NCI-H2171 treated with DMSO at 0.1 percent for 48 hours (cell line): ENCODE data around the gene COL9A3.
A peak's percentile ranks its signal among the peaks of the same experiment; 100 is the strongest.

Experiments used
- DNase-seq: peaks from one replicate; lab custom pipeline; 2025; lab: John Stamatoyannopoulos, UW

The COL9A3 gene

DNA sequence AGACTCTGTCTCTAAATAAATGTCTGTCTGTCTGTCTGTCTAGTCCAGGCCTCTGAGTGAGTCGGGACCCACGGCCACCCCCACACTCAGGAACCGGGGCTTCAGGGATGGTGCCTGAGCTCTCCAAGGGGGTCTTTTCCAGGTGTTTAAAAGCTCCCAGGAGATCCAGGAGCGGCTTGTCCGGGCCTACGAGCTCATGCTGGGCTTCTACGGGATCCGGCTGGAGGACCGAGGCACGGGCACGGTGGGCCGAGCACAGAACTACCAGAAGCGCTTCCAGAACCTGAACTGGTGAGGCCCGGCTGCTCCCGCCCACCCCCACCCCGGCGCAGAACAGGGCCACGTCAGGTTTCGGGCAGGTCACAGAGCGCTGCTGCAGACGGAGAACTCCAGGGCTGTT is 5.5 kb upstream of the COL9A3 start:
- DNase-seq, result no peak

DNA sequence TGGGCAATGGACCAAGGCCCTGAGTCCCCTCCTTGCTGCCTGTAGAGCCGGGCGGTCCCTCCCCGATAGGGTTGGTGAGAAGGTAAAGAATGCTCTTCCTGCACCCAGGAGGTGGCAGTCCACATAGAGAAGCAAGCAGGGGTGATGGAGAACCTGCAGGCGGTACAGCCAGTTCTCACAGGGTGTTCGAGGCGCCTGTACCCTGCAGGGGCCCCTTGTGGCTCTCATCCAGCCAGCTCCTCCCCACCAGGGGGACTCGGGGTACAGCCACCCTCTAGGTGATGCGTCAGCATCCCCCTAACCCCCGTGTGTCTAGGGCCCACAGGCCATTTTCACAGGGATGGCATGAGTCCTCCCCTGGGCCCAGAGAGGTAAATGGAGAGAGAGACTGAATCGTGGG is 5.1 kb upstream of the COL9A3 start:
- DNase-seq, result no peak

DNA sequence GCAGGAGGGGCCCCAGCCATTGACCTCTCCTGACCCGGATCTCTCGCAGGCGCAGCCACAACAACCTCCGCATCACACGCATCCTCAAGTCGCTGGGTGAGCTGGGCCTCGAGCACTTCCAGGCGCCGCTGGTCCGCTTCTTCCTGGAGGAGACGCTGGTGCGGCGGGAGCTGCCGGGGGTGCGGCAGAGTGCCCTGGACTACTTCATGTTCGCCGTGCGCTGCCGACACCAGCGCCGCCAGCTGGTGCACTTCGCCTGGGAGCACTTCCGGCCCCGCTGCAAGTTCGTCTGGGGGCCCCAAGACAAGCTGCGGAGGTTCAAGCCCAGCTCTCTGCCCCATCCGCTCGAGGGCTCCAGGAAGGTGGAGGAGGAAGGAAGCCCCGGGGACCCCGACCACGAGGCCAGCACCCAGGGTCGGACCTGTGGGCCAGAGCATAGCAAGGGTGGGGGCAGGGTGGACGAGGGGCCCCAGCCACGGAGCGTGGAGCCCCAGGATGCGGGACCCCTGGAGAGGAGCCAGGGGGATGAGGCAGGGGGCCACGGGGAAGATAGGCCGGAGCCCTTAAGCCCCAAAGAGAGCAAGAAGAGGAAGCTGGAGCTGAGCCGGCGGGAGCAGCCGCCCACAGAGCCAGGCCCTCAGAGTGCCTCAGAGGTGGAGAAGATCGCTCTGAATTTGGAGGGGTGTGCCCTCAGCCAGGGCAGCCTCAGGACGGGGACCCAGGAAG is 4.5 kb upstream of the COL9A3 start:
- DNase-seq, result no peak

DNA sequence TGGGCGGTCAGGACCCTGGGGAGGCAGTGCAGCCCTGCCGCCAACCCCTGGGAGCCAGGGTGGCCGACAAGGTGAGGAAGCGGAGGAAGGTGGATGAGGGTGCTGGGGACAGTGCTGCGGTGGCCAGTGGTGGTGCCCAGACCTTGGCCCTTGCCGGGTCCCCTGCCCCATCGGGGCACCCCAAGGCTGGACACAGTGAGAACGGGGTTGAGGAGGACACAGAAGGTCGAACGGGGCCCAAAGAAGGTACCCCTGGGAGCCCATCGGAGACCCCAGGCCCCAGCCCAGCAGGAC is 4.0 kb upstream of the COL9A3 start:
- DNase-seq, result no peak

DNA sequence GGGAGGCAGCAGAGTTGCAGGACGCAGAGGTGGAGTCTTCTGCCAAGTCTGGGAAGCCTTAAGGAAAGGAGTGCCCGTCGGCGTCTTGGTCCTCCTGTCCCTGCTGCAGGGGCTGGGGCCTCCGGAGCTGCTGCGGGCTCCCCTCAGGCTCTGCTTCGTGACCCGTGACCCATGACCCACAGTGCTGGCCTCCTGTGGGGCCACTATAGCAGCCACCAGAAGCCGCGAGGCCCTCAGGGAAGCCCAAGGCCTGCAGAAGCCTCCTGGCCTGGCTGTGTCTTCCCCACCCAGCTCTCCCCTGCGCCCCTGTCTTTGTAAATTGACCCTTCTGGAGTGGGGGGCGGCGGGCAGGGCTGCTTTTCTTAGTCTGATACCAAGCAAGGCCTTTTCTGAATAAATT is 3.3 kb upstream of the COL9A3 start:
- no peak for DNase-seq

DNA sequence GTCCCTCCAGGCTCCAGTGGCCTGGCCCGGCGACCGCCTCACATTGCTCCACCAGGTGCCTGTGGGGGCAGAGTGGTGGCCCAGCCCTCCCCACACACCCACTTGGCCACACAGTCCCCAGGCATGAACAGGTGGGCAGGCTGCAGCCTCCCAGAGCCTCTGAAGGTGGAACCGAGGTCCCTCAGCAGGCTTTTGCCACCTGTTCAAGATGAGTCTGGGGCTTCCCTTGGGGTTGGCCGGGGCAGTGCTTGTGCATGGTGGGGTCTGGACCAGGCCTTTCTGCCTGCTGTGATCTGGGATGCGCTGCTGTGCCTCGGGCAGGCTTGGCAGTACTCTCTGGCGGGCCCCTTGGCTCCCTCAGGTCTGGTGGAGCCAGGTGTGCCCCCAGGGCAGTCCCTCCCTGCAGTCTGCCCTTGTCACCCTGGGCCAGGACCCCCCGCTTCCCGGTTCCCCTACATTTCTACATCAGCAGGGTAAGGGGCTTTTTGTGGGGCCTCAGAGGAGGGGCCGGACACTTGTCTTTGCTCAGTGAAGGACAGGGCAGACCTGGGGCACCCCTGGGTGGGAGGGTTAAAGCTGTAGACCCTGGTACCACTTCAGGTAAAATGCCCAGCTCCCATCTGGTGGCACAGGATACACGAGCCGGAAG is 2.7 kb upstream of the COL9A3 start:
- no peak for DNase-seq

DNA sequence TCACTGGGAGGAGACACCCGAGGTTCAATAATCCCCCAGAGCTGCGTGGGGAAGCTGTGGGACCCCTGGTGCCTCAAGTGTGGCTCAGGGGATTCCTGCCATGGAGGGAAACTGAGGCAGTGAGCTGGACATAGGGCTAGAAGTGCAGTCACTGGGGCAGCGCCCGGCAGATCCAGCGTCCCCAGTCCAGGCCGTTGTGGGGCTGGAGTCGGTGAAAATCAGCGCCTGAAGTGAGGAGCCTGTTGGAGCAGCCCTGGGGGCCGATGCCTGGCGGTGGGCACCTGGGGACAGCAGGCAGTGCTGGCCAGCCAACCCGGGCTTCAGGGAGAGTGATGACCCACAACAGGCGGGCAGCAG is 2.2 kb upstream of the COL9A3 start:
- no peak for DNase-seq

DNA sequence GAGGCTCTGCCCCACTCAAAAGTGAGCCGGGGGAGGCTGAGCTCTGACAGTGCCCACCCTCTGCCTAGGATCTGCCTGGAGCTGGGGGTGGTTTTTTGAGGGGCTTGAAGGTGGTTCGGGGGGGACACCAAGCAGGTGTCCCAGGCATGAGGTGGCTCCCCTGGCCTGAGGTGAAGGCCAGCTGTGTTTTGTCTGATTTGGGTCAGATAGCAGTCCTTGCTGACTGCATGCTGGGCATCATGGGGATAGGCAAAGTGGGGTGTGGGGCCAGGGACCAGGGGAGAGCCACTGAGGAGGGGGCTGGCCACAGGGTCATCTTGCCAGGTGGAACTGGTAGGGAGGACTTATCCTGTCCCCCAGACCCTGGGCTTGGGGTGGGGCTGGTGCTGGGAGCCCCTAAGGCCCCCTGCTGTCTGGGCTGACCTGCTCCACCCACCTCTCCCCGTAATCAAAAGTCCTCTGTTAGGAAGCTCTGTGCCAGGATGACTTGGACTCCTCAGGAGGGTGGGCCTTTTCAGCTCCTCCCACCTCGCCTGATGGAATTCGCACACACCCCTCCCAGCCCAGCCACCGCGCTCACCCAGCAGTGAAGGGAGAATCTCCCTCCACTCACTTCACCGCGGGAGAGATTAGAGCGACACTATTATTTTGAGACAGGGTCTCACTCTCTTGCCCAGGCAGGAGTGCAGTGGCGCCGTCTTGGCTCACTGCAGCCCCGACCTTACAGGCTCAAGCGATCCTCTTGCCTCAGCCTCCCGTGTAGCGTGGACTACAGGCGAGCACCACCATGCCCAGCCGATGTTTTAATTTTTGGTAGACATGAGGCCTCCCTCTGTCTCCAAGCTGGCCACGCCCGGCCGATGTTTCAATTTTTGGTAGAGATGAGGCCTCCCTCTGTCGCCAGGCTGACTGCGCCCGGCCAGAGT is 1.5 kb upstream of the COL9A3 start:
- DNase-seq, result no peak

DNA sequence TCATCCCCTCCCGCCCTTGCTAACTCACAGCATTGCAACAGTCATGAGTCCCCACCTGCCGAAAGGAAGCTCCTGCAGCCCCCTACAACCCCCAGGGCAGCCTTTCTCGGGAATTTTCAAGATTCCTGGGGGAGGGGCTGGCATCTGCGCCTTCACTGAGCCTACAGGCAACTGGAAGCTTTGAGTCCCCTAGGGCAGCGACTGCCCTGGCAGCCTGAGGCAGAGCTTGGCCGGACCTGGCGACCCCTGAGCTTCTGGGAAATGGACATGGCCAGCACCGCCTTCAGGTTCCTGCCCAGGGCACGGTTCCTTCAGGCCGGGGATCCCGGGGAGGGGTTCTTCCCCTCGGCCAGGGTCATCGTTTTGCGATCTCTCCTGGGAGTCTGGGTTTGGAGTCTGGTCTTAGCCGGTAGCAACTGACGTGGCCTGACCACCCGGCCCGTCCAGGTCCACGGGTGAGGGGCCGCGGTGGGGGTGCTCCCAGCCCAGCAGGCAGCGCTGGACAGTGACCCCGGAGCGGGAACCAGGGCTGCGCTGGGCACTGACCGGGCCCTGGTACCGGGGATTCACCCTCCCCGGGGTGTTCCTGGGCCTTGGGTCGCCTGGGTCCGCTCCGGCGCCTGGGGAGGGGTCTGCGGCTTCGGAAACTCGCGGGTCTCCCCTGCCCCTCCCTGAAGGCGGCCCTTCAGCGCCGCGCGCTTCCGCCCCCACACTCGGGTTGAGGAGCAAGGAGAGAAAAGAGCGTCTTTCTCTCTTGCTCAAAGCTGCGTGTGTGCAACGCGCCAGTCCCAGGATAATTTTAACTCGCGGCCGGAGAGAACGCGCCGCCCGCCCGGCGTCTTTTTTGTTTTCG is 593 bp upstream of the COL9A3 start:
- no peak for DNase-seq

DNA sequence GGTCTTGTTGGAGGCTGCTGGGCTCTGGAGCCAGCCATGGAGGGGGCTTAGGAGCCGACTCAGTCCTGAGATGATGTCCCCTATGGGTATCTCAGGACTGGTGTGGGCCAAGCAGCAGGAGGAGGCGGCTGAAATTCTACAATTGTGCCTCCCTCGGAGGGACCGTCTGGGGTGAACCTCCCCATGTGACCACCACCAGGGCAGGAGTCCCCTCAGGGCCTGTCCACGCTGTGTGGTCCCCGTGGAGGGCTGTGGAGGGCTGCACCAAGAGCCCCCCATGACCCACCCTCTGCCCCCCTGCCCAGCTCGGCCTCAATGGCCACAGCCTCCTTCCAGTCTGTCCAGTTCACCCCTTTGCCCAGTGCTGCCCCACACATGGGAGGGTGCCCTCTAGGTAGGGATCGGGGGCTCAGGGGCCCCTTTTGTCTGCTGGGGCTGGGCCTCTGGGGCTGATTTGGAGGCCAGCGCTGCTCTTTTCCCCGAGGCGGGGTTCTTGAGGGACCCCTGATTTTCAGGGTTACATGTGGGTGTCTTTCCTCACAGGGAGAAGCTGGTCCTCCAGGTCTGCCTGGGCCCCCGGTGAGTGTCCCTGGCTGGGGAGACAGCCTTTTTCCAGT is 1.2 kb downstream of the COL9A3 start:
- no peak for DNase-seq

DNA sequence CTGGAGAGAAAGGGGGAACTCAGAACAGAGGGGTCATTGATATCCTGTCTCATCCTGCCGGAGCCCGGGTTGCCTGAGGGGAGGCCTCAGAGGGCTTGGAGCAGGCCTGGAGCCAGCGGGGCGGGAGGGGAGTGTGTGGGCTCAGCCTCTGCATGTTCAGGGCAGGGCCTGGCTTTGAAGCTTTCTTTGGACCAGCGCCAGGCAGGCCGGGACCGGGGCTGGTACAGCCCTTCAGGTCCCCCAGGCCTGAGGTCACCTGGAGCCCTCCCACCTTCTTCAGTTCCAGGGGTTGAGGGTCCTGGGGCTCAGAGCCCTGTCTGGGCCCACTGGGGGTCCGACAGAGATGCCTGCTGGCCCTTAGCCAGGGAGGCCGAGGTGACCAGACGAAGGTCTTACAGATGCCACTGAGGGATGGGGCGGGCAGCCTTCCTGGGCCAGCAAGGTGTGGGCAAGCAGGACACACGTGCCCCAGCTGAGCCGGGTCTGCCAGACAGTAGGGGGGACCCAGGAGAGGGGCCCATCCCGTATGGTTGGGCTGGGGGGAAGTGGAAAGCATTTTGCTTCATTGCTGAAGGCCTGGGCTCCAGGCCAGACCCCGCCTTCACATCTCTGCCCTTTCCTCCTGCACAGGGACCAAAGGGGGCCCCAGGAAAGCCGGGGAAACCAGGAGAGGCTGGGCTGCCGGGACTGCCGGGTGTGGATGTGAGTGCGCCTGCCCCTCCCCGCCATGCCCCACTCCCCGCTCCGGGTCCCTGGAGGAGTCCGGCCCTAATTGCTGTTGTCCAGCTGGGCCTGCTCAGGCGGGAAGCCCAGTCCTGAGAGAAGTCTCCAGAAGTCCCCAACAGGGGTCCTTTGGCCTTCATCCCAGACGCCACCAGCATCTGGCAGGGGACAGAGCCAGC is 2.0 kb downstream of the COL9A3 start:
- no peak for DNase-seq

DNA sequence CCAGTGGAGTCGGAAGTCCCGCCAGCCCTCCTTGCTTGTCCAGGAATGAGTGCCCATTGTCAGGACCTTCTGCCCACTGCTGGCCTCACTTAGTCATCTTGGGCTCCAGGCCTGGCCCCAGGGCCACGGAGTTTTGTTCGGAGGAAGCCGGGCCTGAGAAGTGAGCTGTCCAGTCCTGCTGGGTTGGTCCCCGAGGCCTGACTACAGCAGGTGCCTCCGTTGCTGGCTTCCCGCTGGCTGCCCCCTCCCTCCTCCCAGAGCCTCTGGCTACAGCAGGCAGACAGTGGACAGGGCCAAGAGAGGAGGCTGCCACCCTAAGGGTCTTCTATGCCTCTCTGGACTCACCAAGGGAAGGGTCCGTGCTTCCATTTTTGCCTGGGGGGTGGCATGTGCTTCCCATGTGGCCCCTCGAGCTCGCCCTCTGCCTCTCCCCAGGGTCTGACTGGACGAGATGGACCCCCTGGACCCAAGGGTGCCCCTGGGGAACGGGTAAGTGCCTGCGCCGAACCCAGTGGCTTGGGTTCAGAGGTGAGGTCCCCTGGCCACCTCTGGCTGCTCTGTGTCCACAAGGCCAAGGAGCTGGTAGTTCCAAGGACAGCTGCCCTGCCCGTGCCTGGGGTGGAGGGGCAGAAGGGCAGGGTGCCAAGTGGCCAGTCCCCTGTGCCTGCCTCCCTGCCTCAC is 2.8 kb downstream of the COL9A3 start:
- no peak for DNase-seq

DNA sequence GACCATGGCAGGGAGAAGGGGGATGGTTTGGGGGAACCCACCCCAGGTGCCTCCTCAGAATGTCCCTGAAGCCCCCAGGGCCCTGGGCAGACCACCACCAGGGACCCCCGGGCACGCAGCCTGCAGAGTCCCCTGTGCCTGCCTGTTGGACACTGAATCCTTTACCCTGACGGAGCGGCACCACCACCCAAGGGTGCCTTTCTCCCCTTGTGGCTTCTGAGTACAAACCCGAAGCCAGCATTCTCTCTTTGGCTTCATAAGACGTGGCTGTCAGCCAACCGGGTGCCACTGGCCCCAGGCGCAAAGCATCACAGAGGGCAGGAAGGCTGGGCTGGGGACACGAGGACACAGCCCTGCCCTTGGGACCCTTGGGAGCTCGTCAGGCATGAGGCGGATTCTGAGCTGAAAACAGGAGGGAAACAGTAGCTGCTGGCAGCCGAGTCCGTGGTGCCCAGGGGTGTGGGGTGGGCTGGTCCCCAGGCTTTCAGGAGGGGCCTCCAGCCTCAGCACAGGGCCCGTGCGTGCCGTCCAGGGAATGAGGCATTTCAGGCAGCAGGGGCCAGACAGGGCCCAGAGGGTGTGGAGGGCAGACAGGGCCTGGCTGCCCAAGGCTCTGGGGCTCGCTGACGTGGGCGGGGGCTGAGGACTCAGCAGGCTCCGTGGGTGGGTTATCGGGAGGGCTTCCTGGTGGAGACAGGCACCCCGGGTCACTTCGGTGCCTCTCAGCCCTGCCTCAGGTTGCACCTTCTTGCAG is 3.5 kb downstream of the COL9A3 start:
- DNase-seq, result no peak

DNA sequence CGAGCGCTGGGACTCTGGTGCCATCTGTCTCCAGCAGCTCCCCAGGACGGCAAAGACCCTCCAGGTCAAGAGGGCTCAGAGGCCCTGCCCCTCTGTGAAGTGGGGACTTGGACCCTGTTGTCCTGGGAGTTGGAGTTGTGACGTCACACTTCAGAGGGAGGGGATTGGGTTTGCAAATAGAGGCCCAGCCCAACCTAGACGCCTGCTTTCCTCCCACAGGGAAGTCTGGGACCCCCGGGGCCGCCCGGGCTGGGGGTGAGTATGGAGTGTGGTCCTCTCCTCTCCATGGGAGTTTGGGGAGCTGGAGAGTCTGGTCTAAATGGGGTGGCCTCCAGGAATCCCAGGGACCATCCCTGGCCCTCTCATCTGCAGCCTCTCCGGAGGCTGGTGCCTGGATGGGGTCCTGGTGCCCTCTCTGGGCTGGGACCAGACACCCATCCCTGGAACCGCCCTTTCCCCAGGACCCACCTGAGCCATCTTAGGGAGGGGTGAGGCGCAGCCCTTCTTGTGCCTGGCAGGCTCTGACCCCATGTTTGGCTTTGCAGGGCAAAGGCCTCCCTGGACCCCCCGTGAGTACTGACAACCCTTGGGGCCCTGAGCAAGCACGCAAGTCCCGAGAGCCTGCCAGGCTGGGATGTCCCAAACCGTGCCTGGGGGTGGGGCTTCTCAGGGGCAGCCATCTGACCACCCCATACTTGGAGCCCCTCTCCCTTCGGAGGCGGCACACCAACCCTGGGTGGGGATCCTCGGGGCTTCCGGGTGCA is 4.3 kb downstream of the COL9A3 start:
- DNase-seq, result no peak

DNA sequence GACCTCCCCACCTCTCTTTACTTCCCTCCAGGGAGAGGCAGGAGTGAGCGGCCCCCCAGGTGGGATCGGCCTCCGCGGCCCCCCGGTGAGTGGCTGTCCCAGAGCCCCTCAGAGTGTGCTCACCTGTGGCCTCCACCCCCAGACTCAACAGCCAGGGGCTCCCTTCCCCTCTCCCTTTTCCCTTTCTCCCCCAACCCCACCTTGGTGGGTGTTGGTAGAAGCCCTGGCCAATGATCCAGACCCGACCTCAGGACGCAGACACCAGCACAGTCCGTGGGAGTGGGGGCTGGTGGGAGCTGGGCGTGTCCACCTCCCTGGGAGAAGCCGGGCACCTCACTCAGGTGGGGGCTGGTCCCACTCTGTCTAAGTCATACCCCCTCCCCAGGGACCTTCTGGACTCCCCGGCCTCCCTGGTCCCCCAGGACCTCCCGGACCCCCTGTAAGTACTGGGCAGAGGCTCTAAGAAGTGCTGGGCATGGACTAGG is 4.9 kb downstream of the COL9A3 start:
- no peak for DNase-seq

DNA sequence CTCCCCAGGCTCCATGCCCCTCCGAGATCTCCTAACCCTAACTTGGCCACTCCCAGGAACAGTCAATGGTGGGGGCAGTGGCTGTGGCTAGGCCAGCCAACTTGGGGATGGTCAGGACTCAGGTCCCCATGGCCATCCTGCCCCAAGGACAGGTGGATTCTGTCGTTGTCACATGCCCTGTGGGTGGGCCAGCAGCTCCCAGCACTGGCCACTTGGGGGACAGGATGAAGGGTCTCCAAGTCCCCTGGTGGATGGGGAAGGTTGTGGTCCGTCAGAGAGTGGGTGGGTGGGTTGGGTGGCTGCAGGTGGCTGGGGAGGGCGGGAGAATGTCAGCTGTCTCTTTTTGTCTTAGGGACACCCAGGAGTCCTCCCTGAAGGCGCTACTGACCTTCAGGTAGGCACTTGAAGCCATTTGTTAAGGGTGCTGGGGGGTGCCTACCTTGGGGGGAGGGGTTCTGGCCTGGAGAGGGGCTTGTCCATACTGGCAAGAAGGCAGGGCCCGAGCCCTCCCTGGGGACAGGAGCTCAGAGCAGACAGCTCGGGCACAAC is 5.5 kb downstream of the COL9A3 start:
- DNase-seq, result no peak

DNA sequence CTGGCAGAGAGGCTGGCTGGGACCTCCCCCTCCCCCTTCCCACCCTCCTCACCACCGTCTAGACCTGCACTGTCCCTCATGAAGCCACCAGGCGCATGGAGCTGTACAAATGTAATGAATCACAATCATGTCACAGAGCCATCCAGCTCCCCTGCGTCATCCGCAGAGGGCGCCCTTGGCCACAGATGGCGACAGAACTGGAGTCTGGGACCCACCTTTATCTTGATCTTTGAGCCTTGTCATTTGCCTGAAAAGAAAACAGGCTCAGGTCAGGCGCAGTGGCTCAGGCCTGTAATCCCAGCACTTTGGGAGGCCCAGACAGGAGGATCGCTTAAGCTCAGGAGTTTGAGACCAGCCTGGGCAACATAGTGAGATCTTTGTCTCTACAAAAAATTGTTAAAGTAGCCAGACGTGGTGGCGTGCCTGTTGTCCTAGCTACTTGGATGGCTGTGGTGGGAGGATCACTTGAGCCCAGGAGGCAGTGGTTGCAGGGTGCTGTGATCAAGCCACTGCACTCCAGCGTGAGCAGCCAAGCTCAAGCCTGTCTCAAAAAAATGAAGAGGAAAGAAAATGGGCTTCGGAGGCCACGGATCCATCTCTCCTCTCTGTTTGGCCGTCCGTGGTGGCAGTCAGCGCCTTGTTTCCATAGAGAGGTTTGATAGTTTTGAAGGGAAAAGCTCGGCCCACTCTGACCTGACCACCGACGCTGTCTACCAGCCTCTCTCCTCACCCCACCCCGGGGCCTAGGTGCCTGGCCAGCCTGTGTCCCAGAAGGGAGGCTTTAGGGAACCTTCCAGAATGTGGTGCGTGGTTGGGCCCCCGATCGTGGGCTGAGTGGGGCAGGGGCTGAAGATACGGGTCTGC is 6.2 kb downstream of the COL9A3 start:
- DNase-seq, result peak; percentile 83
